ENCODE measurements around the gene BBS9. TPM values are rescaled to one million over a fixed set of nuclear protein-coding genes. Genes with fewer than 3 reads are reported as not detected.

The BBS9 gene
- total and polyA plus RNA-seq, 9 of the 15 experiments (the other 6 are each of a cell fraction or from before 2014, with no cell fraction given) = 0.77 to 3.3 (median 2.4) TPM

- H3K4me2 ChIP-seq (ENCODE audit: insufficient read depth, low read length) = no peak overlapping the region
- no peak for ATAC-seq
- intact Hi-C loops (cut with micrococcal nuclease) = no loop called here
- TF ChIP-seq PHF21A (IDR thresholded peaks at IDR 0.05; ENCODE audit: borderline replicate concordance, low read depth) (no peak), ZBTB40 (IDR thresholded peaks at IDR 0.05) (no peak), ZBTB40 (CRISPR knock-in tag; IDR thresholded peaks at IDR 0.05) (no peak), DACH1 (IDR thresholded peaks at IDR 0.05; ENCODE audit: partially characterized antibody) (no peak), TCF7L2 (IDR thresholded peaks at IDR 0.05; ENCODE audit: low read depth, low read length) (no peak), EP400 (IDR thresholded peaks at IDR 0.05) (no peak), ZBTB33 (CRISPR knock-in tag; IDR thresholded peaks at IDR 0.05) (no peak), FOXJ3 (CRISPR knock-in tag; IDR thresholded peaks at IDR 0.05) (no peak)
- TF ChIP-seq, protein P1, sequence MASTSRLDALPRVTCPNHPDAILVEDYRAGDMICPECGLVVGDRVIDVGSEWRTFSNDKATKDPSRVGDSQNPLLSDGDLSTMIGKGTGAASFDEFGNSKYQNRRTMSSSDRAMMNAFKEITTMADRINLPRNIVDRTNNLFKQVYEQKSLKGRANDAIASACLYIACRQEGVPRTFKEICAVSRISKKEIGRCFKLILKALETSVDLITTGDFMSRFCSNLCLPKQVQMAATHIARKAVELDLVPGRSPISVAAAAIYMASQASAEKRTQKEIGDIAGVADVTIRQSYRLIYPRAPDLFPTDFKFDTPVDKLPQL (IDR thresholded peaks at IDR 0.05; ENCODE audit: extremely low read depth, insufficient read length) = no peak
- TF ChIP-seq, protein P2, sequence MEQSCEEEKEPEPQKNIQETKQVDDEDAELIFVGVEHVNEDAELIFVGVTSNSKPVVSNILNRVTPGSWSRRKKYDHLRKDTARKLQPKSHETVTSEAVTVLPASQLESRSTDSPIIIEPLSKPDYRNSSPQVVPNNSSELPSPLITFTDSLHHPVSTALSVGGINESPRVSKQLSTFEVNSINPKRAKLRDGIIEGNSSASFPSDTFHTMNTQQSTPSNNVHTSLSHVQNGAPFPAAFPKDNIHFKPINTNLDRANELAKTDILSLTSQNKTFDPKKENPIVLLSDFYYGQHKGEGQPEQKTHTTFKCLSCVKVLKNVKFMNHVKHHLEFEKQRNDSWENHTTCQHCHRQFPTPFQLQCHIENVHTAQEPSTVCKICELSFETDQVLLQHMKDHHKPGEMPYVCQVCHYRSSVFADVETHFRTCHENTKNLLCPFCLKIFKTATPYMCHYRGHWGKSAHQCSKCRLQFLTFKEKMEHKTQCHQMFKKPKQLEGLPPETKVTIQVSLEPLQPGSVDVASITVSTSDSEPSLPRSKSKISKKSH (CRISPR knock-in tag; IDR thresholded peaks at IDR 0.05) = no peak
Observed at GRCh38 chr7:33589911-33590310, 460.5 kb downstream of the BBS9 start.

More at GRCh38 chr7:33589911-33590310, 460.5 kb downstream of the BBS9 start:
- DNase-seq (ENCODE audit: extremely low read depth in 1 of 4, low spot score in 3 of 4) (no peak), FAIRE-seq (no peak)
- Histone ChIP-seq H3K4me1 (replicated peaks in 1 of 2; ENCODE audit: control insufficient read depth in 2 of 2, insufficient read depth in 2 of 2, low read length in 2 of 2) (no peaks in the 10 kb centered on the region), H3K36me3 (ENCODE audit: control insufficient read depth, insufficient read depth, low read length) (no peaks in the 10 kb centered on the region), H3K9me3 (replicated peaks; ENCODE audit: control insufficient read depth, insufficient read depth, low read depth, low read length) (no peaks in the 10 kb centered on the region), H3K9ac (ENCODE audit: insufficient read depth in 1 of 2, low read depth in 2 of 2, low read length in 2 of 2) (no peak overlapping the region), H3K27me3 (ENCODE audit: control insufficient read depth in 2 of 2, insufficient read depth in 2 of 2, low read length in 2 of 2) (no peaks in the 10 kb centered on the region), H3K79me2 (ENCODE audit: control insufficient read depth, insufficient read depth, low read length) (no peaks in the 10 kb centered on the region), H4K20me1 (replicated peaks; ENCODE audit: control insufficient read depth, insufficient read depth, low read length) (no peaks in the 10 kb centered on the region), H3K27ac (ENCODE audit: extremely low read depth, low read depth, low read length) (no peak overlapping the region), H2AFZ (ENCODE audit: low read depth, low read length) (no peak overlapping the region), H3K4me3 (no peak overlapping the region), H3K9me1 (ENCODE audit: control insufficient read depth, insufficient read depth, low read length) (no peaks in the 10 kb centered on the region)
- in situ Hi-C loops (cut with MboI) = no loop called here
- no TSS peak for BruUV-seq (replicated peaks)
- 0% methylated on average over 2 of the region's 2 CpGs for WGBS (ENCODE audit: insufficient coverage, low coverage, missing lambda C conversion rate)
- POLR2A ChIA-PET = no interaction called here
- CTCF ChIA-PET (ENCODE audit: low intra/inter-chr PET ratio) = no interaction called here

All from K562 (cell line).